Measurements from ENCODE around the gene TUBB4A. TPM values are rescaled to one million over a fixed set of nuclear protein-coding genes. Genes with fewer than 3 reads are reported as not detected.

TUBB4A gene
- total and polyA plus RNA-seq, 2 donors (not counting 1 experiment from before 2014, with no cell fraction given) = not detected

DNA sequence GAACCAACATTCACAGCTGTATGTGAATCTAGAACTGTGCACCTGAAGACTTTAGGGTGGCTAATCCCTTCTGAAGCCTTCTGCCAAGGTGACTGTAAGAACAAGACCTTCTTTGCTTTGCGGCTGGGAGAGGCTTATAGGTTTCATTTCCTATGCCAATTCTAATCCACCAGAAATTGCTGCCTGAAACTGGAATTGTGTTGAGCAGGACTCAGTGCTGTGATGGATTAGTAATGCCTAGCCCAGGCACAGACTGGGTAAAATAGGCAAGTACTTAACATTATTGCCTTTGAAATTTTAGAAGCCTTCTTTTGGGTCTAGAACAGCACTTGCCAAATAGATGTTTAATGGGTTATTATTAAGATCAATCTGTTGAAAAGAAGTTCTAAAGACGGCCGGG lies 54.1 kb downstream of the TUBB4A start:
- Histone ChIP-seq H3K27me3 (ENCODE audit: control insufficient read depth, insufficient read depth, low read length) (no peaks in the 10 kb centered on the region), H3K9ac (ENCODE audit: insufficient read depth, low read length) (no peak overlapping the region), H3K4me1 (ENCODE audit: control insufficient read depth, extremely low read depth, insufficient read depth, low read length) (no peaks in the 10 kb centered on the region), H3K4me2 (ENCODE audit: extremely low read depth, insufficient read depth, low read length) (no peak overlapping the region), H3K27ac (ENCODE audit: insufficient read depth, low read length) (no peak overlapping the region), H3K79me2 (ENCODE audit: control insufficient read depth, insufficient read depth, low read length) (no peaks in the 10 kb centered on the region), H3K36me3 (ENCODE audit: control insufficient read depth, insufficient read depth, low read length) (no peaks in the 10 kb centered on the region), H3K4me3 (replicated peaks in 1 of 4; ENCODE audit: control extremely low read depth in 1 of 4, insufficient read depth in 1 of 4, low read depth in 3 of 4, low read length in 4 of 4) (no peak overlapping the region), H2AFZ (ENCODE audit: low read length) (no peak overlapping the region), H4K20me1 (ENCODE audit: control insufficient read depth, extremely low read depth, insufficient read depth, low read length) (no peaks in the 10 kb centered on the region), H3K9me3 (ENCODE audit: control insufficient read depth, insufficient read depth, low read depth, low read length) (no peaks in the 10 kb centered on the region)
- TF ChIP-seq, protein P1, sequence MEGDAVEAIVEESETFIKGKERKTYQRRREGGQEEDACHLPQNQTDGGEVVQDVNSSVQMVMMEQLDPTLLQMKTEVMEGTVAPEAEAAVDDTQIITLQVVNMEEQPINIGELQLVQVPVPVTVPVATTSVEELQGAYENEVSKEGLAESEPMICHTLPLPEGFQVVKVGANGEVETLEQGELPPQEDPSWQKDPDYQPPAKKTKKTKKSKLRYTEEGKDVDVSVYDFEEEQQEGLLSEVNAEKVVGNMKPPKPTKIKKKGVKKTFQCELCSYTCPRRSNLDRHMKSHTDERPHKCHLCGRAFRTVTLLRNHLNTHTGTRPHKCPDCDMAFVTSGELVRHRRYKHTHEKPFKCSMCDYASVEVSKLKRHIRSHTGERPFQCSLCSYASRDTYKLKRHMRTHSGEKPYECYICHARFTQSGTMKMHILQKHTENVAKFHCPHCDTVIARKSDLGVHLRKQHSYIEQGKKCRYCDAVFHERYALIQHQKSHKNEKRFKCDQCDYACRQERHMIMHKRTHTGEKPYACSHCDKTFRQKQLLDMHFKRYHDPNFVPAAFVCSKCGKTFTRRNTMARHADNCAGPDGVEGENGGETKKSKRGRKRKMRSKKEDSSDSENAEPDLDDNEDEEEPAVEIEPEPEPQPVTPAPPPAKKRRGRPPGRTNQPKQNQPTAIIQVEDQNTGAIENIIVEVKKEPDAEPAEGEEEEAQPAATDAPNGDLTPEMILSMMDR (conservative IDR thresholded peaks at IDR 0.05 in 1 of 2, IDR thresholded peaks at IDR 0.05 in 1 of 2; ENCODE audit: low read depth in 1 of 2, low read length in 2 of 2) = no peak
- TF ChIP-seq EZH2 (IDR thresholded peaks at IDR 0.05; ENCODE audit: low read length, missing control alignments) = no peak
- no peak for DNase-seq (ENCODE audit: low read depth in 2 of 2)

DNA sequence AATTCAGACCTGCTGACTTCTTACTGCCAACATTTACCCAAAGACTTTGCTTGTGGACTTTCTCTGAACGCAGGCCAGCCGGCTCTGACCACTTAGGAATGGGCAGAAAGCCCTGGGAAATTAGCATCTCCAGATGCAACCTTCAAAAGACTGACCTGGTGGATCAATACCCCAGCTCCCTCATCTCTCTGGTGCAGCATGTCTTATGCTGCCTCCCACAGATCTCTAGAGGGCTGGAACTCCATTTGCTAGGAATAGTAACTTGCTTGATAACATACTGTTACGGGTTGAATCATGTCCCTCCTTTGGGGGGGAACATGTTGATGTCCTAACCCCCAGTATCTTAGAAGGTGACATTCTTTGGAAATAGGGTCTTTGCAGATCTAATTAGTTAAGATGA lies 55.7 kb downstream of the TUBB4A start:
- H3K9me3 ChIP-seq (ENCODE audit: control insufficient read depth, insufficient read depth, low read depth, low read length) = no peaks in the 10 kb centered on the region
- TF ChIP-seq EZH2 (IDR thresholded peaks at IDR 0.05; ENCODE audit: low read length, missing control alignments) = no peak
- TF ChIP-seq, protein P1 (conservative IDR thresholded peaks at IDR 0.05 in 1 of 2, IDR thresholded peaks at IDR 0.05 in 1 of 2; ENCODE audit: low read depth in 1 of 2, low read length in 2 of 2) = no peak
- H2AFZ ChIP-seq (ENCODE audit: low read length) = no peak overlapping the region
- H4K20me1 ChIP-seq (ENCODE audit: control insufficient read depth, extremely low read depth, insufficient read depth, low read length) = no peaks in the 10 kb centered on the region
- H3K4me1 ChIP-seq (ENCODE audit: control insufficient read depth, extremely low read depth, insufficient read depth, low read length) = no peaks in the 10 kb centered on the region
- no peaks in the 10 kb centered on the region for H3K79me2 ChIP-seq (ENCODE audit: control insufficient read depth, insufficient read depth, low read length)
- H3K27ac ChIP-seq (ENCODE audit: insufficient read depth, low read length) = no peak overlapping the region
- H3K36me3 ChIP-seq (ENCODE audit: control insufficient read depth, insufficient read depth, low read length) = no peaks in the 10 kb centered on the region
- no peaks in the 10 kb centered on the region for H3K27me3 ChIP-seq (ENCODE audit: control insufficient read depth, insufficient read depth, low read length)
- no peak for DNase-seq (ENCODE audit: low read depth in 2 of 2)
- H3K4me2 ChIP-seq (ENCODE audit: extremely low read depth, insufficient read depth, low read length) = no peak overlapping the region
- H3K4me3 ChIP-seq (replicated peaks in 1 of 4; ENCODE audit: control extremely low read depth in 1 of 4, insufficient read depth in 1 of 4, low read depth in 3 of 4, low read length in 4 of 4) = no peak overlapping the region
- no peak overlapping the region for H3K9ac ChIP-seq (ENCODE audit: insufficient read depth, low read length)

Other genes starting within 250 kb of the TUBB4A start
- 4.4 and 6.4 TPM in 2 replicates for gene MLLT1, start 222.3 kb downstream of the TUBB4A start, total RNA-seq
- 13.7 and 14.4 TPM in 2 replicates for gene MLLT1, start 222.3 kb downstream of the TUBB4A start, polyA plus RNA-seq
- gene ACER1, start 168.7 kb downstream of the TUBB4A start, total RNA-seq = not detected in 2 replicates
- not detected in 2 replicates for gene ACER1, start 168.7 kb downstream of the TUBB4A start, polyA plus RNA-seq
- gene CLPP, start 140.8 kb downstream of the TUBB4A start, total RNA-seq = 39.8 and 54.7 TPM in 2 replicates
- 34.0 and 37.8 TPM in 2 replicates for gene CLPP, start 140.8 kb downstream of the TUBB4A start, polyA plus RNA-seq
- 26.5 and 28.9 TPM in 2 replicates for gene ALKBH7, start 129.5 kb downstream of the TUBB4A start, total RNA-seq
- 6.3 and 9.5 TPM in 2 replicates for gene ALKBH7, start 129.5 kb downstream of the TUBB4A start, polyA plus RNA-seq
- 0.99 and 1.8 TPM in 2 replicates for gene PSPN, start 126.4 kb downstream of the TUBB4A start, total RNA-seq
- gene PSPN, start 126.4 kb downstream of the TUBB4A start, polyA plus RNA-seq = 0.25 and 0.36 TPM in 2 replicates
- 50.4 and 52.1 TPM in 2 replicates for gene GTF2F1, start 109.1 kb downstream of the TUBB4A start, total RNA-seq
- gene GTF2F1, start 109.1 kb downstream of the TUBB4A start, polyA plus RNA-seq = 43.0 and 54.5 TPM in 2 replicates
- gene KHSRP, start 77.5 kb downstream of the TUBB4A start, total RNA-seq = 84.7 and 93.5 TPM in 2 replicates
- gene KHSRP, start 77.5 kb downstream of the TUBB4A start, polyA plus RNA-seq = 66.0 and 101 TPM in 2 replicates
- gene SLC25A41, start 68.5 kb downstream of the TUBB4A start, total RNA-seq = under 0.01 and 0.26 TPM in 2 replicates
- 0.03 TPM in 1 of 2 replicates, not detected in the other for gene SLC25A41, start 68.5 kb downstream of the TUBB4A start, polyA plus RNA-seq
- gene SLC25A23, start 42.5 kb downstream of the TUBB4A start, total RNA-seq = 18.5 and 33.9 TPM in 2 replicates
- 4.5 and 7.9 TPM in 2 replicates for gene SLC25A23, start 42.5 kb downstream of the TUBB4A start, polyA plus RNA-seq
- 0.17 TPM in 1 of 2 replicates, not detected in the other for gene CRB3, start 38.0 kb downstream of the TUBB4A start, total RNA-seq
- not detected in 2 replicates for gene CRB3, start 38.0 kb downstream of the TUBB4A start, polyA plus RNA-seq
- not detected in 2 replicates for gene DENND1C, start 20.5 kb downstream of the TUBB4A start, total RNA-seq
- gene DENND1C, start 20.5 kb downstream of the TUBB4A start, polyA plus RNA-seq = not detected in 2 replicates
- 0.26 and 0.66 TPM in 2 replicates for gene TNFSF9, start 28.7 kb upstream of the TUBB4A start, total RNA-seq
- 0.22 and 0.40 TPM in 2 replicates for gene TNFSF9, start 28.7 kb upstream of the TUBB4A start, polyA plus RNA-seq
- gene CD70, start 88.8 kb upstream of the TUBB4A start, total RNA-seq = not detected in 2 replicates
- not detected in 2 replicates for gene CD70, start 88.8 kb upstream of the TUBB4A start, polyA plus RNA-seq
- under 0.01 TPM in 1 of 2 replicates, not detected in the other for gene TNFSF14, start 167.9 kb upstream of the TUBB4A start, total RNA-seq
- not detected in 2 replicates for gene TNFSF14, start 167.9 kb upstream of the TUBB4A start, polyA plus RNA-seq
- gene C3, start 218.3 kb upstream of the TUBB4A start, total RNA-seq = 1.2 and 27.0 TPM in 2 replicates
- gene C3, start 218.3 kb upstream of the TUBB4A start, polyA plus RNA-seq = 1.2 and 2.5 TPM in 2 replicates
- 33.9 and 57.0 TPM in 2 replicates for gene GPR108, start 235.3 kb upstream of the TUBB4A start, total RNA-seq
- 28.4 and 37.2 TPM in 2 replicates for gene GPR108, start 235.3 kb upstream of the TUBB4A start, polyA plus RNA-seq
- gene TRIP10, start 237.4 kb upstream of the TUBB4A start, total RNA-seq = 35.3 and 37.5 TPM in 2 replicates
- gene TRIP10, start 237.4 kb upstream of the TUBB4A start, polyA plus RNA-seq = 32.3 and 33.5 TPM in 2 replicates

Measured in fibroblast of lung (primary cell).